SK-N-SH treated with all-trans-retinoic acid at 6 μM for 48 hours (cell line): ENCODE data around the gene STAB2.

Source experiments
- ARNTL ChIP-seq: fragments of 450-650 bp; formaldehyde crosslinking; IDR thresholded peaks from 2 replicates; pipeline ENCODE4 v1.5.0; 2020; ENCODE audit warnings: low read depth, mild to moderate bottlenecking, moderate library complexity, borderline replicate concordance
- CSDC2 ChIP-seq: fragments of 250-450 bp; sonication (Bioruptor Pico); IDR thresholded peaks from 2 replicates; pipeline ENCODE4 v1.5.0; 2020; ENCODE audit warnings: mild to moderate bottlenecking, moderate library complexity
- GLIS3 ChIP-seq: fragments of 250-450 bp; sonication (Bioruptor Pico); IDR thresholded peaks from 2 replicates; pipeline ENCODE4 v1.5.0; 2020; ENCODE audit warnings: mild to moderate bottlenecking, moderate library complexity
- OSR1 ChIP-seq: fragments of 250-450 bp; sonication (Bioruptor Pico); IDR thresholded peaks from 2 replicates; pipeline ENCODE4 v1.8.0; 2022; ENCODE audit warnings: moderate library complexity, mild to moderate bottlenecking, inconsistent platforms
- PPARA ChIP-seq: fragments of 250-450 bp; sonication (Bioruptor Pico); IDR thresholded peaks from 2 replicates; pipeline ENCODE4 v1.5.0; 2020; ENCODE audit warnings: mild to moderate bottlenecking, borderline replicate concordance
- RARB ChIP-seq: fragments of 250-450 bp; sonication (Bioruptor Pico); IDR thresholded peaks from 2 replicates; pipeline ENCODE4 v1.8.0; 2021; ENCODE audit warnings: mild to moderate bottlenecking, moderate library complexity
- ZFP30 ChIP-seq: fragments of 450-650 bp; formaldehyde crosslinking; IDR thresholded peaks from 2 replicates; pipeline ENCODE4 v1.5.0; 2022; ENCODE audit warnings: mild to moderate bottlenecking, moderate library complexity
- TF ChIP-seq, protein P1 (sequence below): fragments of 250-450 bp; sonication (Bioruptor Pico); IDR thresholded peaks from 2 replicates; pipeline ENCODE4 v1.5.0; 2020; ENCODE audit warnings: mild to moderate bottlenecking, moderate library complexity
- TF ChIP-seq, protein P2 (sequence below): fragments of 250-450 bp; sonication (Bioruptor Pico); IDR thresholded peaks from 2 replicates; pipeline ENCODE4 v1.8.0; 2020; ENCODE audit warnings: mild to moderate bottlenecking, moderate library complexity, borderline replicate concordance
- TF ChIP-seq, protein P3 (sequence below): fragments of 250-450 bp; sonication (Bioruptor Pico); IDR thresholded peaks from 2 replicates; pipeline ENCODE4 v1.5.1; 2020; ENCODE audit warnings: low read depth, mild to moderate bottlenecking, moderate library complexity

DNA sequence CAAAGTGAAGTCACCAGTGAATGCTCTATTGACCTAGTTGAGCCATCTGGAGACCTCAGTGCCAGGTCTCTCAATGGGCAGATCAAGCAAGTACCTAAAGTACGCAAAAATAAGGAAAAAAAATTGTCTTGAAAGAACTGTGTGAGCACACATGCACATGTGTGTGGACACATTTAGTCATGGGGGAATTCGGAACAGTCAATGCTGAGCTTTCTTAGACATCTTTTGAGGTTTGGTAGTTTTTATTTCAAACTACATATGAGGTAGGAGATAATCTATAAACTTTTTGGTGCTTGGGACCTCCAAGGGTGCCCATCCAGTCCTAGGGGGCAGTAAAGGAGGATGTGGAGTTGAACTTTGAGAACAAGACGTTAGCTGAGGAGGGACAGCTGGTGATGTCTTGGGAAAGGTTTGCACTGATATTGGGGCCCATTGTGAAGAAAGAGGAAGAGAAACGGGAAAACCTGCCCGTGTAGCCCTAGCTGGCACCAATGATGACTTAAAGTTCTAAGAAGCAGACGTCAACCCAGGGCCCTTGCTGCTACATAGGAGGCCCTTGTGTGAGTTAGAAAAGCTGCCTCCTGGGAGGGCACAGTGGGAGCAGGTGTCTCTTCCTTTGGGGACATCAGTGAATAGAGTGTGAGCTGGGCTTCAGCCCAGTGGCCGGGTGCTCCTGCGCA lies 129.6 kb downstream of the STAB2 start:
- TF ChIP-seq, protein P1, sequence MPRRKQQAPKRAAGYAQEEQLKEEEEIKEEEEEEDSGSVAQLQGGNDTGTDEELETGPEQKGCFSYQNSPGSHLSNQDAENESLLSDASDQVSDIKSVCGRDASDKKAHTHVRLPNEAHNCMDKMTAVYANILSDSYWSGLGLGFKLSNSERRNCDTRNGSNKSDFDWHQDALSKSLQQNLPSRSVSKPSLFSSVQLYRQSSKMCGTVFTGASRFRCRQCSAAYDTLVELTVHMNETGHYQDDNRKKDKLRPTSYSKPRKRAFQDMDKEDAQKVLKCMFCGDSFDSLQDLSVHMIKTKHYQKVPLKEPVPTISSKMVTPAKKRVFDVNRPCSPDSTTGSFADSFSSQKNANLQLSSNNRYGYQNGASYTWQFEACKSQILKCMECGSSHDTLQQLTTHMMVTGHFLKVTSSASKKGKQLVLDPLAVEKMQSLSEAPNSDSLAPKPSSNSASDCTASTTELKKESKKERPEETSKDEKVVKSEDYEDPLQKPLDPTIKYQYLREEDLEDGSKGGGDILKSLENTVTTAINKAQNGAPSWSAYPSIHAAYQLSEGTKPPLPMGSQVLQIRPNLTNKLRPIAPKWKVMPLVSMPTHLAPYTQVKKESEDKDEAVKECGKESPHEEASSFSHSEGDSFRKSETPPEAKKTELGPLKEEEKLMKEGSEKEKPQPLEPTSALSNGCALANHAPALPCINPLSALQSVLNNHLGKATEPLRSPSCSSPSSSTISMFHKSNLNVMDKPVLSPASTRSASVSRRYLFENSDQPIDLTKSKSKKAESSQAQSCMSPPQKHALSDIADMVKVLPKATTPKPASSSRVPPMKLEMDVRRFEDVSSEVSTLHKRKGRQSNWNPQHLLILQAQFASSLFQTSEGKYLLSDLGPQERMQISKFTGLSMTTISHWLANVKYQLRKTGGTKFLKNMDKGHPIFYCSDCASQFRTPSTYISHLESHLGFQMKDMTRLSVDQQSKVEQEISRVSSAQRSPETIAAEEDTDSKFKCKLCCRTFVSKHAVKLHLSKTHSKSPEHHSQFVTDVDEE (CRISPR knock-in tag): no peak
- TF ChIP-seq OSR1 (CRISPR knock-in tag) (no peak), PPARA (CRISPR knock-in tag) (no peak), GLIS3 (CRISPR knock-in tag) (no peak), ZFP30 (CRISPR knock-in tag) (no peak), RARB (CRISPR knock-in tag) (no peak), CSDC2 (CRISPR knock-in tag) (no peak), ARNTL (no peak)
- TF ChIP-seq, protein P2, sequence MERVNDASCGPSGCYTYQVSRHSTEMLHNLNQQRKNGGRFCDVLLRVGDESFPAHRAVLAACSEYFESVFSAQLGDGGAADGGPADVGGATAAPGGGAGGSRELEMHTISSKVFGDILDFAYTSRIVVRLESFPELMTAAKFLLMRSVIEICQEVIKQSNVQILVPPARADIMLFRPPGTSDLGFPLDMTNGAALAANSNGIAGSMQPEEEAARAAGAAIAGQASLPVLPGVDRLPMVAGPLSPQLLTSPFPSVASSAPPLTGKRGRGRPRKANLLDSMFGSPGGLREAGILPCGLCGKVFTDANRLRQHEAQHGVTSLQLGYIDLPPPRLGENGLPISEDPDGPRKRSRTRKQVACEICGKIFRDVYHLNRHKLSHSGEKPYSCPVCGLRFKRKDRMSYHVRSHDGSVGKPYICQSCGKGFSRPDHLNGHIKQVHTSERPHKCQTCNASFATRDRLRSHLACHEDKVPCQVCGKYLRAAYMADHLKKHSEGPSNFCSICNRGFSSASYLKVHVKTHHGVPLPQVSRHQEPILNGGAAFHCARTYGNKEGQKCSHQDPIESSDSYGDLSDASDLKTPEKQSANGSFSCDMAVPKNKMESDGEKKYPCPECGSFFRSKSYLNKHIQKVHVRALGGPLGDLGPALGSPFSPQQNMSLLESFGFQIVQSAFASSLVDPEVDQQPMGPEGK (CRISPR knock-in tag): no peak
- TF ChIP-seq, protein P3, sequence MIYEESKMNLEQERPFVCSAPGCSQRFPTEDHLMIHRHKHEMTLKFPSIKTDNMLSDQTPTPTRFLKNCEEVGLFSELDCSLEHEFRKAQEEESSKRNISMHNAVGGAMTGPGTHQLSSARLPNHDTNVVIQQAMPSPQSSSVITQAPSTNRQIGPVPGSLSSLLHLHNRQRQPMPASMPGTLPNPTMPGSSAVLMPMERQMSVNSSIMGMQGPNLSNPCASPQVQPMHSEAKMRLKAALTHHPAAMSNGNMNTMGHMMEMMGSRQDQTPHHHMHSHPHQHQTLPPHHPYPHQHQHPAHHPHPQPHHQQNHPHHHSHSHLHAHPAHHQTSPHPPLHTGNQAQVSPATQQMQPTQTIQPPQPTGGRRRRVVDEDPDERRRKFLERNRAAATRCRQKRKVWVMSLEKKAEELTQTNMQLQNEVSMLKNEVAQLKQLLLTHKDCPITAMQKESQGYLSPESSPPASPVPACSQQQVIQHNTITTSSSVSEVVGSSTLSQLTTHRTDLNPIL (CRISPR knock-in tag): no peak
